GM12878 (cell line): ENCODE data around the gene SNX2. TPM values are rescaled to one million over a fixed set of nuclear protein-coding genes. Genes with fewer than 3 reads are reported as not detected.

ENCODE experiments used
- ATAC-seq: fragments of 200-7000 bp; cut with Tn5 transposase; 3 replicates; pipeline ENCODE4 v1.9.1; 2020; ENCODE audit warnings: mild to moderate bottlenecking, moderate library complexity
- BruUV-seq: library from RNA; stranded (reverse); fragments of 400-500 nt; replicated peaks from 2 replicates; lab custom pipeline; 2021; lab: Mats Ljungman, UMichigan
- CTCF ChIA-PET: fragments of 300-600 bp; sonication (Branson Sonifier 250); formaldehyde crosslinking; extraction: SDS; loops from one replicate; lab custom pipeline; 2021; ENCODE audit warnings: inconsistent platforms; lab: Yijun Ruan, JAX
- POLR2A ChIA-PET: fragments of 350-600 bp; formaldehyde crosslinking; extraction: SDS; loops from one replicate; lab custom pipeline; 2021; ENCODE audit warnings: inconsistent platforms; lab: Charles Lee
- RAD21 ChIA-PET: fragments of 300-600 bp; sonication (Branson Sonifier 250); formaldehyde crosslinking; loops from one replicate; lab custom pipeline; 2023; ENCODE audit warnings: antibody characterized with exemption; ENCODE audit not compliant: unreplicated experiment; lab: Charles Lee
- SMC1A ChIA-PET: fragments of 300-600 bp; sonication (Branson Sonifier 250); formaldehyde crosslinking; loops from one replicate; lab custom pipeline; 2023; ENCODE audit not compliant: unreplicated experiment, uncharacterized antibody; lab: Charles Lee
- DNase-seq: peaks from one replicate; pipeline ENCODE4 v3.0.0-alpha.2; 2011; ENCODE audit warnings: low read depth, low spot score
- FAIRE-seq: peaks from 3 replicates; lab custom pipeline; 2011; peaks lifted over from hg19 to GRCh38; lab: Jason Lieb, UNC
- H2AFZ ChIP-seq: 2 replicates; pipeline ENCODE4 v1.6.0; 2011; ENCODE audit warnings: low read depth, low read length, control low read depth; ENCODE audit not compliant: control insufficient read depth
- H3K27ac ChIP-seq: 2 replicates; pipeline ENCODE4 v1.5.1; 2011; ENCODE audit warnings: control low read depth; ENCODE audit not compliant: control insufficient read depth, insufficient read depth
- H3K27me3 ChIP-seq, 2 experiments: replicated peaks in 1 of 2; 2 replicates each; pipeline versions ENCODE4 v1.6.0 to v1.6.1; 2011; ENCODE audit warnings: low read length in 1 of 2; ENCODE audit not compliant: control insufficient read depth in 2 of 2, insufficient read depth in 2 of 2
- H3K36me3 ChIP-seq, 2 experiments: 2 replicates each; pipeline ENCODE4 v1.5.1; 2011; ENCODE audit warnings: low read length in 1 of 2; ENCODE audit not compliant: control insufficient read depth in 2 of 2, insufficient read depth in 2 of 2
- H3K4me1 ChIP-seq: 2 replicates; pipeline ENCODE4 v1.6.1; 2011; ENCODE audit warnings: mild to moderate bottlenecking, low read length, moderate library complexity, mixed read lengths; ENCODE audit not compliant: control insufficient read depth, insufficient read depth
- H3K4me2 ChIP-seq: 2 replicates; pipeline ENCODE4 v1.6.0; 2011; ENCODE audit warnings: control low read depth; ENCODE audit not compliant: control insufficient read depth, insufficient read depth
- H3K4me3 ChIP-seq: fragments of 200-600 bp; sonication (generic); 2 replicates; pipeline ENCODE4 v1.5.1; 2016
- H3K79me2 ChIP-seq: 2 replicates; pipeline ENCODE4 v1.6.0; 2011; ENCODE audit warnings: low read length; ENCODE audit not compliant: control insufficient read depth, insufficient read depth
- H3K9ac ChIP-seq: 2 replicates; pipeline ENCODE4 v1.8.0; 2011; ENCODE audit warnings: low read length, control low read depth, mixed read lengths; ENCODE audit not compliant: control insufficient read depth, insufficient read depth
- H3K9me3 ChIP-seq: replicated peaks from 3 replicates; pipeline ENCODE4 v1.5.1; 2011; ENCODE audit warnings: mild to moderate bottlenecking, low read length; ENCODE audit not compliant: control insufficient read depth, insufficient read depth
- H4K20me1 ChIP-seq: 2 replicates; pipeline ENCODE4 v1.6.0; 2011; ENCODE audit not compliant: control insufficient read depth, insufficient read depth
- JUNB ChIP-seq: IDR thresholded peaks from 2 replicates; pipeline ENCODE4 v1.6.1; 2016; ENCODE audit warnings: antibody characterized with exemption, mild to moderate bottlenecking
- RB1 ChIP-seq: fragments of 450-650 bp; formaldehyde crosslinking; IDR thresholded peaks from 2 replicates; pipeline ENCODE4 v1.6.1; 2017; ENCODE audit warnings: mild to moderate bottlenecking, borderline replicate concordance
- WGBS: methylation state at CpG from one replicate; pipeline ENCODE4 v1.1.6; 2016; ENCODE audit warnings: low lambda C conversion rate; ENCODE audit not compliant: insufficient replicate concordance, insufficient coverage; ENCODE audit errors: missing lambda C conversion rate; 5-methylcytosine and 5-hydroxymethylcytosine counted together
- in situ Hi-C: fragments of 300-500 bp; cut with MboI; formaldehyde crosslinking; loops from 9 replicates; pipeline ENCODE4 v1.14.3; 2018; ENCODE audit warnings: mixed read lengths
- intact Hi-C: fragments of 100-400 bp; cut with micrococcal nuclease; formaldehyde crosslinking; loops from one replicate; pipeline ENCODE4 v1.14.2; 2022; ENCODE audit not compliant: unreplicated experiment
- polyA plus RNA-seq, 11 experiments: library from polyadenylated mRNA; depleted of rRNA in 4 of 11; unstranded in 6 of 11; stranded (reverse) in 5 of 11; fragments of >200 nt; fragmentation: Nextera tagmentation in 4 of 11; fragmentation: Illumina TruSeq in 1 of 11; extraction: Ambion mirVana in 4 of 11; extraction: Trizol in 1 of 11; gene quantifications; 1 replicate in 1 of 11; 2 replicates in 10 of 11; pipeline versions ENCODE4 v1.2.1 to v1.2.3, GENCODE V29; 2011 to 2016; ENCODE audit warnings: inconsistent platforms in 2 of 11, missing spikeins in 2 of 11, low read depth in 1 of 11
- total RNA-seq, 4 experiments: library from RNA; depleted of rRNA in 3 of 4; stranded (reverse); fragments of >200 nt in 3 of 4; fragmentation: Illumina TruSeq in 1 of 4; extraction: Trizol in 1 of 4; gene quantifications; 2 replicates each; pipeline versions ENCODE4 v1.2.1 to v1.2.3, GENCODE V29; 2013 to 2021
- TF ChIP-seq, protein P1 (sequence below): fragments of 450-650 bp; IDR thresholded peaks from 2 replicates; pipeline ENCODE4 v1.6.1; 2017; ENCODE audit warnings: mild to moderate bottlenecking, low read depth, inconsistent platforms; ENCODE audit not compliant: poor library complexity, severe bottlenecking

SNX2 gene
- total and polyA plus RNA-seq, 10 of the 15 experiments (the other 5 are each of a cell fraction or from before 2014, with no cell fraction given) = 46.3 to 84.3 (median 63.0) TPM

DNA sequence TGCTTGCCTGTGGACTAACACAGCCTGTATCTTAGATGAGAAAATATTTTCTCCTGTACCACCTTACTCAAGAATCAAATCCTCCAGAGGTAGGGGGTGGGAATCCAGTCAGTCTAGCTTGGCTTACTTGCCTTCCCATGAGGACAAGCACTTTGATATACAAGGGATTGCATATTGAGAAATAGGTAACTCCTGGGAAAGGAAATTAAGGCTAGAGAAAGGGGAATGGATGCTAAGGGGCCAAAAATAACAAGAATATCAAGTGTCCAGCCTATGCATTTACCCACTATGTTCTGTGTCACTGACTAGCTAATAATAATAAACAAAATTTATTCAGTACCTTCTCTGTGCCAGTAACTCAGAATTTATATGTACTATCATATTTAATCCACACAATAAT lies 21.4 kb upstream of the SNX2 start:
- no peak overlapping the region for H3K4me2 ChIP-seq

DNA sequence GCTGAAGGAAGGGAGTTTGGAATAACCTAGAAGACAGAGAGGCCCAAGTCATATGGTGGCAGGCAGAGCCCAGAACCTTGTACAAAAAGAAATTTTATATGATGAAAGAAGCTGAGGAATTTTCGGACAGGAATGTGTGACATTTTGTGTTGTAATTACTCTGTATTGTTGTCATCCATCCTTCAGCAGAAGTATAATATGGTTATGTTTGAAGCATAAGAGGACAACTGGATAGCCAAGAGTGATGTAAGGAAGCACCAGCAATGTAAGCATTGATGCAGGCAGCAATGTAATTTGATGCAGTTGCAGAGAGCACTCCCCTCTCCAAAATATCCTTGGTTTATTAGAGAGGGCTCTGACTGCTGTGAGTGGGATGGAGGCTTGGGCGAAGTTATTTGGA lies 19.1 kb upstream of the SNX2 start:
- H3K27me3 ChIP-seq = no peaks in the 10 kb centered on the region
- no peak overlapping the region for H3K4me3 ChIP-seq
- H2AFZ ChIP-seq = no peak overlapping the region
- ChIA-PET CTCF (interaction anchor here (0.8 to 1.8 kb wide), 2 partner anchors 18 to 52 kb away, joined by 3 to 7 read pairs; no protein-coding TSS in a partner anchor), RAD21 (interaction anchor here (0.6 to 1.5 kb wide), 2 partner anchors 22 to 238 kb away, joined by 3 read pairs; no protein-coding TSS in a partner anchor), POLR2A (no interaction called here), SMC1A (interaction anchor here (0.8 to 1.4 kb wide), 3 partner anchors 20 to 28 kb away, joined by 3 to 7 read pairs (median 3); no protein-coding TSS in a partner anchor)
- in situ Hi-C loops = no loop called here
- H3K4me2 ChIP-seq = no peak overlapping the region
- no TSS peak for BruUV-seq
- intact Hi-C loops = loop anchor here (2.0 to 5.0 kb wide), 3 partner anchors 19 to 53 kb away; partner anchors contain the start of gene SNX2
- no peaks in the 10 kb centered on the region for H3K9me3 ChIP-seq
- WGBS = 88% methylated on average over 2 of the region's 2 CpGs
- DNase-seq (no peak), ATAC-seq (no peak), FAIRE-seq (no peak)
- H3K79me2 ChIP-seq = no peaks in the 10 kb centered on the region
- H3K36me3 ChIP-seq = no peaks in the 10 kb centered on the region
- H3K9ac ChIP-seq = no peak overlapping the region
- no peaks in the 10 kb centered on the region for H4K20me1 ChIP-seq
- H3K4me1 ChIP-seq = peaks cover 17% of the 10 kb centered on the region
- H3K27ac ChIP-seq = no peak overlapping the region
- no peak for TF ChIP-seq RB1
- TF ChIP-seq, protein P1, sequence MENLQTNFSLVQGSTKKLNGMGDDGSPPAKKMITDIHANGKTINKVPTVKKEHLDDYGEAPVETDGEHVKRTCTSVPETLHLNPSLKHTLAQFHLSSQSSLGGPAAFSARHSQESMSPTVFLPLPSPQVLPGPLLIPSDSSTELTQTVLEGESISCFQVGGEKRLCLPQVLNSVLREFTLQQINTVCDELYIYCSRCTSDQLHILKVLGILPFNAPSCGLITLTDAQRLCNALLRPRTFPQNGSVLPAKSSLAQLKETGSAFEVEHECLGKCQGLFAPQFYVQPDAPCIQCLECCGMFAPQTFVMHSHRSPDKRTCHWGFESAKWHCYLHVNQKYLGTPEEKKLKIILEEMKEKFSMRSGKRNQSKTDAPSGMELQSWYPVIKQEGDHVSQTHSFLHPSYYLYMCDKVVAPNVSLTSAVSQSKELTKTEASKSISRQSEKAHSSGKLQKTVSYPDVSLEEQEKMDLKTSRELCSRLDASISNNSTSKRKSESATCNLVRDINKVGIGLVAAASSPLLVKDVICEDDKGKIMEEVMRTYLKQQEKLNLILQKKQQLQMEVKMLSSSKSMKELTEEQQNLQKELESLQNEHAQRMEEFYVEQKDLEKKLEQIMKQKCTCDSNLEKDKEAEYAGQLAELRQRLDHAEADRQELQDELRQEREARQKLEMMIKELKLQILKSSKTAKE = no peak

More for the DNA sequence above, 21.4 kb upstream of the SNX2 start:
- ChIA-PET CTCF (interaction anchor here (1.5 to 3.2 kb wide), 5 partner anchors 8 to 51 kb away, joined by 4 to 11 read pairs (median 6); no protein-coding TSS in a partner anchor), RAD21 (interaction anchor here (1.9 kb wide), 1 partner anchor 51 kb away, joined by 6 read pairs; no protein-coding TSS in a partner anchor), SMC1A (interaction anchor here (0.8 to 2.7 kb wide), 4 partner anchors 10 to 22 kb away, joined by 3 to 7 read pairs (median 4); partner anchors contain the start of gene SNX2), POLR2A (no interaction called here)
- Histone ChIP-seq H3K27ac (no peak overlapping the region), H3K9me3 (no peaks in the 10 kb centered on the region), H3K27me3 (no peaks in the 10 kb centered on the region), H3K36me3 (no peaks in the 10 kb centered on the region), H3K4me1 (peaks cover 17% of the 10 kb centered on the region), H2AFZ (no peak overlapping the region), H3K9ac (no peak overlapping the region), H3K79me2 (no peaks in the 10 kb centered on the region), H3K4me3 (no peak overlapping the region), H4K20me1 (no peaks in the 10 kb centered on the region)
- DNase-seq (no peak), ATAC-seq (no peak), FAIRE-seq (no peak)
- intact Hi-C loops = no loop called here
- BruUV-seq = no TSS peak
- in situ Hi-C loops = no loop called here
- TF ChIP-seq JUNB = no peak
